ENCODE data around the gene ARHGAP33. TPM values are rescaled to one million over a fixed set of nuclear protein-coding genes. Genes with fewer than 3 reads are reported as not detected.

The ARHGAP33 gene
- total RNA-seq, 1 experiment from 2014 or later: 43.9 TPM

GRCh38 chr19:35828692-35829301 is 53.4 kb downstream of the ARHGAP33 start:
- no peaks in the 10 kb centered on the region for H3K4me1 Mint-ChIP-seq
- ATAC-seq (peak; percentile 93), DNase-seq (ENCODE audit: low spot score) (peak; percentile 87)
- no peaks in the 10 kb centered on the region for H3K9me3 Mint-ChIP-seq
- H3K27me3 Mint-ChIP-seq (ENCODE audit: low read depth): peaks cover 50% of the 10 kb centered on the region
- ChIA-PET CTCF (interaction anchor here (0.6 to 2.1 kb wide), 12 partner anchors 9 to 271 kb away, joined by 3 to 18 read pairs (median 4); partner anchors contain the start of gene KIRREL2), POLR2A (interaction anchor here (0.8 to 1.0 kb wide), 2 partner anchors 13 to 51 kb away, joined by 3 read pairs; no protein-coding TSS in a partner anchor)
- no peak overlapping the region for H3K27ac Mint-ChIP-seq
- no peaks in the 10 kb centered on the region for H3K36me3 Mint-ChIP-seq
- no peak overlapping the region for H3K4me3 Mint-ChIP-seq
- no peak for TF ChIP-seq ATF3 (CRISPR knock-in tag; conservative IDR thresholded peaks at IDR 0.05)
- TF ChIP-seq TP53 (CRISPR knock-in tag; IDR thresholded peaks at IDR 0.05): peak; percentile 86; the same call in 1 of the 2 replicates
- TF ChIP-seq ZNF138 (CRISPR knock-in tag; conservative IDR thresholded peaks at IDR 0.05): 0 out of 2 replicates have a peak, but pooled peaks have one; percentile 77
- TF ChIP-seq CREM (CRISPR knock-in tag; IDR thresholded peaks at IDR 0.05): 0 out of 2 replicates have a peak, but pooled peaks have one; percentile 57
- TF ChIP-seq ATF6 (CRISPR knock-in tag; IDR thresholded peaks at IDR 0.05): no peak
- TF ChIP-seq PREB (CRISPR knock-in tag; IDR thresholded peaks at IDR 0.05; ENCODE audit: borderline replicate concordance): no peak
- TF ChIP-seq NR2C2 (CRISPR knock-in tag; IDR thresholded peaks at IDR 0.05): peak; percentile 33; the same call in 1 of the 2 replicates
- TF ChIP-seq SMAD4 (CRISPR knock-in tag; IDR thresholded peaks at IDR 0.05): peak; percentile 92
- TF ChIP-seq NR3C1 (CRISPR knock-in tag; conservative IDR thresholded peaks at IDR 0.05; ENCODE audit: low read depth): peak; percentile 81; the same call in 1 of the 2 replicates
- peak; percentile 67; the same call in 1 of the 2 replicates for TF ChIP-seq CREB1 (CRISPR knock-in tag; IDR thresholded peaks at IDR 0.05)
- no peak for TF ChIP-seq GTF2I (CRISPR knock-in tag; conservative IDR thresholded peaks at IDR 0.05)
- TF ChIP-seq ELF4 (CRISPR knock-in tag; IDR thresholded peaks at IDR 0.05; ENCODE audit: low read depth): no peak
- TF ChIP-seq ZNF512 (CRISPR knock-in tag; IDR thresholded peaks at IDR 0.05; ENCODE audit: borderline replicate concordance): no peak
- TF ChIP-seq ZNF281 (CRISPR knock-in tag; IDR thresholded peaks at IDR 0.05): peak; percentile 81; the same call in 1 of the 2 replicates
- TF ChIP-seq FOXP4 (CRISPR knock-in tag; IDR thresholded peaks at IDR 0.05): peak; percentile 98
- TF ChIP-seq JUN (CRISPR knock-in tag; IDR thresholded peaks at IDR 0.05): peak; percentile 95
- 0 out of 2 replicates have a peak, but pooled peaks have one; percentile 43 for TF ChIP-seq ZNF317 (CRISPR knock-in tag; IDR thresholded peaks at IDR 0.05; ENCODE audit: borderline replicate concordance, low read depth)
- peak; percentile 83 for TF ChIP-seq ETV6 (CRISPR knock-in tag; IDR thresholded peaks at IDR 0.05)
- TF ChIP-seq SMAD3 (CRISPR knock-in tag; IDR thresholded peaks at IDR 0.05; ENCODE audit: borderline replicate concordance): peak; percentile 82; the same call in 1 of the 2 replicates
- peak; percentile 44; the same call in 1 of the 2 replicates for TF ChIP-seq HMGXB4 (CRISPR knock-in tag; IDR thresholded peaks at IDR 0.05)
- no peak for TF ChIP-seq ZNF423 (CRISPR knock-in tag; IDR thresholded peaks at IDR 0.05)
- TF ChIP-seq ZNF232 (CRISPR knock-in tag; IDR thresholded peaks at IDR 0.05): peak; percentile 89
- TF ChIP-seq E2F1 (CRISPR knock-in tag; IDR thresholded peaks at IDR 0.05): peak; percentile 91
- peak; percentile 55 for TF ChIP-seq SP1 (CRISPR knock-in tag; conservative IDR thresholded peaks at IDR 0.05)

All from WTC11 (cell line).